HepG2 (cell line): Measurements from ENCODE around the gene CLDN19. TPM values are rescaled to one million over a fixed set of nuclear protein-coding genes. Genes with fewer than 3 reads are reported as not detected.

ENCODE experiments used
- ARNT2 ChIP-seq: sonication (generic); formaldehyde crosslinking; IDR thresholded peaks from 2 replicates; pipeline ENCODE4 v1.8.0; 2022; ENCODE audit warnings: mild to moderate bottlenecking, low read depth, missing genetic modification reagents, moderate library complexity
- CEBPG ChIP-seq: IDR thresholded peaks from 2 replicates; pipeline ENCODE4 v1.6.1; 2016
- FOXA1 ChIP-seq, 2 experiments: fragments of 450-650 bp in 1 of 2; sonication (generic) in 1 of 2; formaldehyde crosslinking in 1 of 2; IDR thresholded peaks; 2 replicates each; pipeline versions ENCODE4 v1.4.0 to v1.6.1; 2016 to 2020; ENCODE audit warnings: missing genetic modification reagents in 1 of 2
- FOXK2 ChIP-seq: fragments of 450-650 bp; IDR thresholded peaks from 2 replicates; pipeline ENCODE4 v1.6.1; 2016
- FOXP4 ChIP-seq: sonication (generic); formaldehyde crosslinking; IDR thresholded peaks from 2 replicates; pipeline ENCODE4 v1.4.0; 2020; ENCODE audit warnings: missing genetic modification reagents
- HBP1 ChIP-seq: IDR thresholded peaks from 2 replicates; pipeline ENCODE4 v1.6.1; 2016; ENCODE audit warnings: low read depth, control low read depth
- IRF1 ChIP-seq: sonication (generic); formaldehyde crosslinking; IDR thresholded peaks from 2 replicates; pipeline ENCODE4 v1.4.0; 2020; ENCODE audit warnings: low read depth, mild to moderate bottlenecking, missing genetic modification reagents
- KDM4B ChIP-seq: sonication (generic); formaldehyde crosslinking; IDR thresholded peaks from 2 replicates; pipeline ENCODE4 v1.4.0; 2020; ENCODE audit warnings: missing genetic modification reagents
- MTF1 ChIP-seq: sonication (generic); formaldehyde crosslinking; IDR thresholded peaks from 2 replicates; pipeline ENCODE4 v1.5.0; 2020; ENCODE audit warnings: missing genetic modification reagents
- NCOA2 ChIP-seq: sonication (generic); formaldehyde crosslinking; IDR thresholded peaks from 2 replicates; pipeline ENCODE4 v1.8.0; 2022; ENCODE audit warnings: inconsistent platforms
- SNRNP70 ChIP-seq: fragments of 200-400 bp; formaldehyde crosslinking; IDR thresholded peaks from 2 replicates; pipeline ENCODE4 v1.6.1; 2017; ENCODE audit warnings: mild to moderate bottlenecking, low read depth, low read length, moderate library complexity
- ZBTB34 ChIP-seq: sonication (generic); formaldehyde crosslinking; IDR thresholded peaks from 2 replicates; pipeline ENCODE4 v1.8.0; 2022; ENCODE audit warnings: mild to moderate bottlenecking, missing genetic modification reagents
- ZFP36L1 ChIP-seq: sonication (generic); formaldehyde crosslinking; IDR thresholded peaks from 2 replicates; pipeline ENCODE4 v1.8.0; 2022; ENCODE audit warnings: mild to moderate bottlenecking, missing genetic modification reagents, moderate library complexity
- ZFP90 ChIP-seq: sonication (generic); formaldehyde crosslinking; IDR thresholded peaks from 2 replicates; pipeline ENCODE4 v1.8.0; 2022; ENCODE audit warnings: missing genetic modification reagents, mild to moderate bottlenecking, inconsistent platforms, borderline replicate concordance
- ZKSCAN8 ChIP-seq: IDR thresholded peaks from 2 replicates; pipeline ENCODE4 v1.6.1; 2016; ENCODE audit warnings: borderline replicate concordance, missing genetic modification reagents, missing compliant biosample characterization
- ZNF138 ChIP-seq: sonication (generic); formaldehyde crosslinking; IDR thresholded peaks from 2 replicates; pipeline ENCODE4 v1.5.0; 2020; ENCODE audit warnings: mild to moderate bottlenecking, low read depth, missing genetic modification reagents
- ZNF234 ChIP-seq: sonication (generic); formaldehyde crosslinking; conservative IDR thresholded peaks from 2 replicates; pipeline ENCODE4 v1.5.1; 2020; ENCODE audit warnings: mild to moderate bottlenecking, missing genetic modification reagents
- ZNF256 ChIP-seq: sonication (generic); formaldehyde crosslinking; conservative IDR thresholded peaks from 2 replicates; pipeline ENCODE4 v1.4.0; 2020; ENCODE audit warnings: missing genetic modification reagents
- ZNF260 ChIP-seq: sonication (generic); formaldehyde crosslinking; IDR thresholded peaks from 2 replicates; pipeline ENCODE4 v1.4.0; 2020; ENCODE audit warnings: missing genetic modification reagents, low read depth, mild to moderate bottlenecking, borderline replicate concordance
- ZNF337 ChIP-seq: sonication (generic); formaldehyde crosslinking; IDR thresholded peaks from 2 replicates; pipeline ENCODE4 v1.5.1; 2020; ENCODE audit warnings: missing genetic modification reagents, low read depth, mild to moderate bottlenecking, borderline replicate concordance
- ZNF570 ChIP-seq: sonication (generic); formaldehyde crosslinking; IDR thresholded peaks from 2 replicates; pipeline ENCODE4 v1.4.0; 2020; ENCODE audit warnings: mild to moderate bottlenecking, missing genetic modification reagents, borderline replicate concordance
- ZNF607 ChIP-seq: sonication (generic); formaldehyde crosslinking; IDR thresholded peaks from 2 replicates; pipeline ENCODE4 v1.5.1; 2020; ENCODE audit warnings: missing genetic modification reagents, mild to moderate bottlenecking, borderline replicate concordance
- ZNF788 ChIP-seq: sonication (generic); formaldehyde crosslinking; IDR thresholded peaks from 2 replicates; pipeline ENCODE4 v1.5.0; 2020; ENCODE audit warnings: mild to moderate bottlenecking, missing genetic modification reagents, borderline replicate concordance
- ZNF883 ChIP-seq: sonication (generic); formaldehyde crosslinking; IDR thresholded peaks from 2 replicates; pipeline ENCODE4 v1.5.1; 2020; ENCODE audit warnings: mild to moderate bottlenecking, missing genetic modification reagents; ENCODE audit errors: not compliant biosample characterization
- ZSCAN9 ChIP-seq: IDR thresholded peaks from 2 replicates; pipeline ENCODE4 v1.6.1; 2016; ENCODE audit warnings: borderline replicate concordance
- polyA plus RNA-seq, 8 experiments: library from polyadenylated mRNA; depleted of rRNA in 3 of 8; stranded (reverse) in 7 of 8; unstranded in 1 of 8; fragments of >200 nt; fragmentation: Illumina TruSeq in 4 of 8; extraction: Trizol in 4 of 8; gene quantifications; 2 replicates each; pipeline versions ENCODE4 v1.2.1 to v1.2.3, GENCODE V29; 2011 to 2016; ENCODE audit warnings: low read depth in 4 of 8, missing spikeins in 1 of 8, mixed read lengths in 1 of 8; ENCODE audit not compliant: insufficient read depth in 1 of 8
- total RNA-seq, 5 experiments: library from RNA; depleted of rRNA; stranded (reverse); fragments of >200 nt; fragmentation: Illumina TruSeq; extraction: Trizol; gene quantifications; 2 replicates each; pipeline ENCODE4 v1.2.3, GENCODE V29; 2016; ENCODE audit warnings: low read depth in 1 of 5

Gene CLDN19
- total and polyA plus RNA-seq, 2 of the 13 experiments (the other 11 are each of a cell fraction or from before 2014, with no cell fraction given) = 5.0 to 7.6 TPM

- TF ChIP-seq ARNT2 (CRISPR knock-in tag) (no peak; the same call in none of the 2 replicates), ZFP90 (CRISPR knock-in tag) (peak; percentile 79), HBP1 (CRISPR knock-in tag) (peak; percentile 58; the same call in 1 of the 2 replicates), ZNF337 (no peak), ZSCAN9 (peak; percentile 75), ZBTB34 (CRISPR knock-in tag) (no peak), KDM4B (peak; percentile 30), FOXK2 (no peak), FOXA1 (IDR thresholded peaks at IDR 0.05) (no peak), FOXA1 (CRISPR knock-in tag; IDR thresholded peaks at IDR 0.05) (0 out of 2 replicates have a peak, but pooled peaks have one; percentile 24), ZNF234 (0 out of 2 replicates have a peak, but pooled peaks have one; percentile 60), ZNF607 (no peak; the same call in 1 of the 2 replicates), NCOA2 (CRISPR knock-in tag) (no peak), MTF1 (peak; percentile 25; the same call in 1 of the 2 replicates), ZNF260 (CRISPR knock-in tag) (no peak), ZKSCAN8 (CRISPR knock-in tag) (no peak), ZNF138 (CRISPR knock-in tag) (no peak), ZNF570 (CRISPR knock-in tag) (no peak), SNRNP70 (no peak), ZFP36L1 (no peak), CEBPG (CRISPR knock-in tag) (no peak), IRF1 (CRISPR knock-in tag) (0 out of 2 replicates have a peak, but pooled peaks have one; percentile 52), ZNF883 (CRISPR knock-in tag) (peak; percentile 62), ZNF256 (CRISPR knock-in tag) (no peak), ZNF788 (CRISPR knock-in tag) (peak; percentile 29; the same call in 1 of the 2 replicates), FOXP4 (peak; percentile 10; the same call in 1 of the 2 replicates)
Observed at GRCh38 chr1:42766741-42767509, 26.9 kb upstream of the CLDN19 start, which contains the start of the genes C1orf50 and P3H1 (continued).
